ENCODE results near the gene ALG12.

ALG12 gene

GRCh38 chr22:49910229-49911155 is 7.7 kb downstream of the ALG12 start:
- no peak for DNase-seq

DNA sequence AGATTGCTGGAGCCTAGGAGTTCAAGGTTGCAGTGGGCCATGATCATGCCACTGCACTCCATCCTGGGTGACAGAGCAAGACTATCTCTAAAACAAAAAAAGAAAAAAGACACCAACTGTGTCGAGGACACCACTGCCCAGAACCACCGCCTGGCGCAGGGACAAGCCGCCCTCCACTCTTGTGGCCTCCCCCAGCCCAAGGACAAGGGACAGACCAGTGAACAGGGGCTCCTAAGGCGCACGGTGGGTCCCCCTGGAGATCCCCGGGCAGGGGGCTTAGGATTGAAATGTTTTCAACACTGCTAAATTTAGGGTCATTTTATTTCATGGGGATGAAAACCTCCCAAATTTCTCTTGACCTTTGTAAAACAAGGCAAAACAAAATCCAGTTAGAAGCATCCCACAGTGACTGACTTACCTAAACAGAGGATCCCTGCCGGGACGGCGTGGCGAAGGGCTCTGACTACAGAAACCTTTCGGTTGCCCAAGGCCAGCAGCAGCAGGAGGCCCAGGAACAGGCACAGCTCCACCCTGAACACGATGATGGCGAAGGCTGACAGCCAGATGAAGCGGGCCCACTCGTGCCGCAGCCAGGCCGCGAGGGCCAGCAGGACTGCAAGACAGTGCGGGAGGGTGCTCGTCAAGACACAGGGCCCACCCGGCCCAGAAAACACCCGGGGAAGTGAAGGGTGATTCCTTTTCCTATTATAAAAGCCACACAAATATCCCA is 8.6 kb downstream of the ALG12 start:
- DNase-seq, result no peak

DNA sequence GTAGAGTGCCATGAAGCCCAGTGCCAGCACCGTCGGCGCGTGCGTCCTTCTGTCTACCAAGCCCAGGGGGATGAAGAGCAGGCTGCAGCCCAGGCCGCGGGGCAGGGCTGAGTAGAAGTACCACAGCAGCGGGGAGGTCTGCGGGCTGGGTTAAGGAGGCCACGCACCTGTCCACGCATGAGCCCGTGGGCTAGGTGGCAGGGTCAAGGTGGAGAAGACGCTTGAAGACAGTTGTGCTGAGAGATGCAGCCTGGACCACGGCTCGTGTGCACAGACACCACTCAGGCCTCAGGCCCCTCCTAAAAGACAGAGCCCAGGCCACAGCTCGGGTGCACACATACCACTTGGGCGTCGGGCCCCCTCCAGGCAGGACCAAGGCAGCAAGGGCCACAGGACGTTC is 10.4 kb downstream of the ALG12 start:
- no peak for DNase-seq

GRCh38 chr22:49906799-49907290 is 11.4 kb downstream of the ALG12 start:
- no peak for DNase-seq

GRCh38 chr22:49906071-49906798 is 12.0 kb downstream of the ALG12 start:
- no peak for DNase-seq

DNA sequence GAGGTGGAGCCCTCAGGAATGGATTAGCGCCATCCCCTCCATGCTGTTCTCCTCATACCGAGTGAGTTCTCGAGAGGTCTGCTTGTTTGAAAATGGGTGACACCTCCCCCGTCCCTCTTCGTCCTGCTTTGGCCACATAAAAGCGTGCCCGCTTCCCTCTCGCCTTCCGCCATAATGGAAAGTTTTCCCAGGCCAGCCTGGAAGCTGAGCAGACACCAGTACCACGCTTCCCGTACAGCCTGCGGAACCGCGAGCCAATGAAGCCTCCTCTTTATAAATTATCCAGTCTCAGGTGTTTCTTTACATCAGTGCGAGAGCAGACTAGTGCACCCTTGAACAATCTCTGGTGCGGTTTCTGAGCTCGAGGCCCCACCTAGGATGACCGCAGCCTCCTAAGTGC is 12.8 kb downstream of the ALG12 start:
- DNase-seq, result no peak

GRCh38 chr22:49904040-49904369 is 14.2 kb downstream of the ALG12 start:
- DNase-seq, result no peak

DNA sequence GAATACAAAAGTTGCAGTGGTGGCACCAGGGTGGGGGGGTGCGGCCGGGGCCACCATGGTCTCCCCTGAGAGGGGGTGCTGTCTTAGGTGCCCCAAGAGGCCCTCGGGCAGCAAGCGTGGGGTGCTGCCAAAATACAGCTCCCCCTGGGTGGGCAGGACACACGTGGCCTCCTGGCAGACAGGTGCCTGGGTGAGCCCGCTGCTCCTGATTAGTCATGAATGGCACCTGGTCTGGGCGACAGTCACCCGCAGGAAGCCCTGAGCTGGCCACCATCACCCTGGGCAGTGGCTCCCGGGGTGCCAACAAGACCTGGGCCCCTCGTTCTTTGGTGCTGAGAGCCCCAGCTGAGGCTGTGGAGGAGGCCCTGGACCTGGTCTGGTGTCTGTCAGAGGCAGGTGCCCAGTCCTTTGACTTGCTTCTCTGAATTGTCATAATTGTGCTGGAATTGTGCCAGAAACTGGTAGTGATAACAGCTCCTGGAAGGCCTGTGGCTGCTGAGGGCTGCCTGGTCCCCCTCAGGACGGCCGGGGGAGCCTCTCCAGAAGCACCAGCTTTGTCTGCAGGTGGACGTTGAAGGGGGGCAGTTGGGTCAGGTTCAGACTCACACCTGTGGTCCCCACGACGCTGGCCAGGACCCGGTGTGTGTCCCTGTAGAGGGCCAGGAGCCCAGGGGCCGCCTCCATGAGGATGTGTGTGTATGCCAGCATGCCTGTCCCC is 14.8 kb downstream of the ALG12 start:
- no peak for DNase-seq

- DNase-seq, result no peak
These were observed 16.8 kb downstream of the ALG12 start for GRCh38 chr22:49901457-49901856.

- DNase-seq, result no peak
These were observed 17.6 kb downstream of the ALG12 start for GRCh38 chr22:49900441-49901230.

DNA sequence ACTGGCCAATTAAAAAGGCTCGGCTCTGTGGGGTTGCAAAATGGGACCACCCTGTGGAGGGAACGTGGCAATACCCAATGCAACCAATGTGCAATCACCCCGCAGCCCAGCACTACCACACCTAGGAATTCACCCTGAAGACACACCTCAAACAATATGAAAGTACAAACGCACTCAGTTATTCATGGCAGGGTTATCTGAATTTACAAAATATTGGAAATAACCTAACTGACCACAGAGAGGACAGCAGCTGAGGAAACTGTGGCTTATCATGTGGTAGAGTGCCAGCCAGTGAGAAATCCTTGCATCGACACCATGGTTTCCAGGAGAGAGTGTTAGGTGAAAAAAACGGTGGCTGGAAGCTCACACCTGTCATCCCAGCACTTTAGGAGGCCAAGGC is 18.7 kb downstream of the ALG12 start:
- DNase-seq, result no peak

DNA sequence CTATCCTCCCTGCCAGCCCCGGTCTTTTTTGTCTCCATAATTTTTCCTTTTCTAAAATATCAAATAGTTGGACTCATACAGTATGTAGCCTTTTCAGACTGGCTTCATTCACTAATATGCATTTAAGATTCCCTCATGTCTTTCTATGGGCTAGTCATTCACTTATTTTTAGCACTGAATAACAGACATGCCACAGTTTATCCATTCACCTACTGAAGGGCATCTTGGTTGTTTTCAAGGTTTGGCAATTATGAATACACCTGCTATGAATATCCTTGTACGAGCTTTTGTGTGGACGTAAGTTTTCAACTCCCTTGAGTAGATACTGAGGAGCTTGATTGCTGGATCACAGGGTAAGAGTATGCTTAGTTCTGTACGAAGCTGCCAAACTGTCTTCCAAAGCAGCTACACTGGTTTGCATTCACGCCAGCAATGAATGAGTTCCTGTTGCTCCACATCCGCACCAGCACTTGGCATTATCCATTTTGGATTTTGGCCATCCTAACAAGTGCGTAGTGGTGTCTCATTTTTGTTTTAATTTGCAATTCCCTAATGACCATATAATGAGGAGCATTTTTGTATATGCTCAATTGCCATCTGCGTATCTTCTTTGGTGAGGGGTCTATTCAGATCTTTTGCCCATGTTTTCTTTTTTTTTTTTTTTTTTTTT is 21.1 kb downstream of the ALG12 start:
- no peak for DNase-seq

- DNase-seq, result no peak
These were observed 22.0 kb downstream of the ALG12 start for GRCh38 chr22:49896201-49896600.

- DNase-seq, result no peak
These were observed 23.8 kb downstream of the ALG12 start for GRCh38 chr22:49894322-49895054.

DNA sequence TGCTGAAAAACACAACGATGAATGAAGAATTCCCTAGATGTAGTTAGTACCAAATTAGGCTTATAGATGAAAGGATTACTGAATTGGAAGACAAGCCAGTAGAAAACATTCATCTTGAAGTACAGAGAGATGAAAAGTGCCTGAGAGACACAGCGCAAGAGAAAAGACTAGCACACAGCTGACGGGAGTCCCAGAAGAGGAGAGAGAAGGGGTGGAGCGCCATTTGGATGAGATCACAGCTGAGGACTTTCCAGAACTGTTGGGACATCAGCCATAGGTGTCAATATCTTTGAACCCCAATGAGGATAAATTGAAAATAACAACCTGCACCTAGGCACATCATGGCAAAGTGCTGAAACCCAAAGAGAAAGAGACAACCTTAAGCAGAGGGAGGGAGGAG is 25.2 kb downstream of the ALG12 start:
- no peak for DNase-seq

DNA sequence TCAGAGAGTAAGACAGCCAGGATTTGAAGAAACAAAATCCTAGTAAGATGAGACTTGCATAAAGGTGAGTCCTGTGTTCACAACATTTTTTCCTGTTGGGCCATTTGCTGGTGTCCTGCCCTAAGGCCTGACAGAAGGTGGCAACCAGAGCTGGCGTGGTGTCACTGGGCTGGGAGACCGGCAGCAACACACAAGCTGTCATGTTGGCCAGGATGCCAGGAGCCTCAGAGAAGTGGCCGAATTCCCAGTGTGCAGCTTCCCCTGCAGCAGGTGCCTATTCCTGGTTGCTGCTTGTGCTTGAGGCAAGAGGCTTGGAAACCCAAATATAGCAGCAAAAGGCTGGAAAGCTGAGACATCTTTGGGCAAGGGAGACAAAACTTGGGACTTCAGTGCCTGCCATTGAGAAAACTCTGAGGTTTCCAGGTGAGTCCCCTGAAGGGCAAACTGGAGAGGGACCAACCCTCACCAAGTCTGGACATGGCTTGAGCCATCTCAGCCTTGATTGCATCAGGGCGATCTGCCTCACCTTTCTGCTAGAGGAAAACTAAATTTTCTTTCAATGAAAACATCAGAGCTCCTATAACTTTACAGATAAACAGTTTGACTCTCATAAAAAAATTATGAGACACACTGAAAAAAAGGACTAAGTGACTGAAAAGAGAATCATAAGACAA is 25.9 kb downstream of the ALG12 start:
- DNase-seq, result no peak

- DNase-seq, result no peak
These were observed 29.2 kb downstream of the ALG12 start for GRCh38 chr22:49889071-49889470.

DNA sequence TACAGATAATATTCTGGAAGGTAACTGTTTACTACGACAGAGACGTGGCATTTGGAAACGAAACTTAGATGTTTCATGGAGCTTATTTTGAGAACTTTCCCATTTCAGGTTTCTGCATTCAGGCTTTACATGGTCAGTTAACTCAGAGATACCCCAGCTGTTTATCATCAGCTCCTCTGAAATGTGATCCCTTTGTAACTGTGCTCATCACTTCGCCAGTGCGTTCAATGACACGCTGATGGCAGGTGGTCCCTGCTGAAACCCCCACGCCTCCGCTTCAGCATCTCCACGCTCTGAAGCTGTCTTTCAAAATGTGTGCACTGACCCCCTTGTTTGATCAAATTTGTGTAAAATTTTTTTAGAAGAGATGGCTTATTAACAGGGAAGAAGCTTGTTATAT is 30.5 kb downstream of the ALG12 start:
- DNase-seq, result no peak

- no peak for DNase-seq
These were observed 31.2 kb downstream of the ALG12 start for GRCh38 chr22:49887064-49887451.
